COLO829 (cell line): ENCODE data around the gene USP49.
"Not testable (repeated sequence)": the region's sequence is repeated elsewhere in the genome, so short reads cannot be mapped to it uniquely, and the experiment has no call there.

Experiments
- DNase-seq: peaks from one replicate; pipeline ENCODE4 v3.0.0; 2012; ENCODE audit warnings: low spot score

USP49 gene

DNA sequence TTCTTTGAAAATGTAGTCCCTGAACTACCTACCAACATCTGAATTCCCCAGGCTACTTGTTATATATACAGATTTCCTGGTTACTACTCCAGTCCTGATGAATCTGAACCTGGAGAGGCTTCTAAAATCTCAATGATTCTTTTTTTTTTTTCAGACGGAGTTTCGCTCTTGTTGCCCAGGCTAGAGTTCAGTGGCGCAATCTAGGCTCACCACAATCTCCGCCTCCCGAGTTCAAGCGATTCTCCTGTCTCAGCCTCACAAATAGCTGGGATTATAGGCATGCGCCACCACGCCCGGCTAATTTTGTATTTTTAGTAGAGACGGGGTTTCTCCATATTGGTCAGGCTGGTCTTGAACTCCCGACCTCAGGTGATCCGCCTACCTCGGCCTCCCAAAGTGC lies 83.2 kb downstream of the USP49 start:
- DNase-seq = not testable (repeated sequence)

DNA sequence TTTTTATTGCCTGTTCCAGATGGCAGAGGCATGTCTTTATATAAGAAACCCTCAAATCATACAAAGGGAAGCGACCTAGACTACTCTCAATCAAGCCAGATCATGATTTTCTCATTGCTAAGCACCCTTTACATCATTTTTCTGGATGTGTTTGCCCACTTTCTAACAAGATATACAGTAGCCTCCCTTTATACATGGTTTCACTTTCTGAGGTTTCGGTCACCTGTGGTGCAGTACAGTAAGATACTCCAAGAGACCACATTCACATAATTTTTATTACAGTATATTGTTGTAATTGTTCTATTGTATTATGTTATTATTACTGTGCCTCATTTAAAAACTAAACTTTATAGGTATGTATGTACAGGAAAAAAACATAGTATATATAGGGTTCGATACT lies 84.1 kb downstream of the USP49 start:
- DNase-seq = no peak

DNA sequence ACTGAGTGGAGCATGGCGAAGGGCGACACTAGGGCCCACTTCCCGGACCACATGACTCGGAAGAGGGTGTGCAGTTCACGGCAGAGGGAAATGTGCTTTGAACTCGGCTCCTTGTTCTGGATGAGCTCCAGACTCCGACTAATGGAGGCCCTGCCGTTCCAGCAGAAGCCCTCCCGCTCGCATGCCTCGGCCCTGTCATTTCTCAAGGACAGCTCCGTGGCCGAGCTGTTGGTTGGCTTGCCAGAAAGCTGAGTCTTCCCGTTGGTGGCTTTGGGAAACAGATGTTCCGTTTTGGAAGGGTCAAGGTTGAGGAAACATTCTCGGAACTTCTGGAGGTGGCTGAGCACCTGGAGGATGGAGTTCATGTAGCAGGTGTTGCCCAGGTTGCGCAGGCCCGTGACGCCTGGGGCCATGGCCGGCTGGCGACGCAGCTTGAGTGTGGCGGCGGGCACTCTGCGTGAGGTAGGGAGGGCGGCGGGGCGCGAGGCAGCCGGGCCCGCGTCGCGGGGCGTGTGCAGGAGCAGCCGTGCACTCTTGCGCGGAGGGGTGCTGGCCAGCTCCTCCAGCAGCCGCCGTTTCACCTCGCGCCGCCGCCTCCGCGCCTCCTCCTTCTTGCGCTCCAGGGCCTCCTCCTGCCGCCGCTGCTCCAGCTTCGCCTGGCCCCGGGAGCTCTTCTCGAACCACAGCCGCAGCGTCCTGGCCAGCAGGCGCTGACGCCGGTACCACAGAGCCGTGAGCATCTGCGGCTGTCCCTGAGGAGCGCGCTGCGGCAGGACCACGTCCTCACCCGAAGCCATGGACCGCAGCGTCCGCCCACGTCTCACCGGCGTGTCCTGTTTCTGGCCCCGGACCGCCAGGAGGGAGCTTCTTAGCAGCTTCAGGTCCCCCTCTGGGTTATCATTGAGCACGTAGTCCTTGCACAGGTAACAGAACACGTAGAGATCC lies 89.1 kb downstream of the USP49 start:
- no peak for DNase-seq

DNA sequence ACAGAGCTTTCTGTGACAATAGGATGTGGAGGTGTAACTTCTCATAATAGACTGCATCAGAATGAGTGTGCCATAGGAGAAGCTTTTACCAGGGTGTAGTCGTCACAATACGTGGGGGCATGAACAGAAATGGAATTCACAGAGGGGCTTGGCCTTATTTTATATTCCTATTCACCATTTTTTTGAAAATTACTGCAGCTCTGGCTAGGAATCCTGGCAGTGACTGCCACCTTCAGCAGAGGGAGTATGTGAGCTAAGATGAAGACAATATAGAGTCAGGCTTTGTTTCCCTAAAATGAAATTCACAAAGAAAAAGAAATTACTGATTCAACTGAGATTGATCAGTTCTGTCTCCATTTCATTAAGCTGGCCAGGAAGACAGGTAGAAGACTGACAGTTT lies 93.8 kb downstream of the USP49 start:
- no peak for DNase-seq

DNA sequence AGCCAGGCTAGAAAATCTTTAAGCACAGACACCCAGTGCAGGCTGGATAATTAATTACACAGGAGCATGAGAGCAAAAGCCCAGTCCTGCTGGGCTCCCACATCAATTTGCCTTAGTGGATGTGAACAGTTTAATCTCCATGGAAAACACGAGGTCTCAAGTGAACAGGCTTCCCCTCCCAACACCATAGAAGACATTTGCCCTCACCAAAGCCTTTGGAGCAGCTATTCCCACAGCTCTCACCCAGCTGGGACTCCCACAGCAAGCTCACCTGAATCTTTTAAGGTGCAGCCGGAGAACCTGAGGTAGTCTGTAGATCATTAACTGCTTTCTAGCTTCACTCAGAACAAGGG lies 95.6 kb downstream of the USP49 start:
- DNase-seq = no peak

DNA sequence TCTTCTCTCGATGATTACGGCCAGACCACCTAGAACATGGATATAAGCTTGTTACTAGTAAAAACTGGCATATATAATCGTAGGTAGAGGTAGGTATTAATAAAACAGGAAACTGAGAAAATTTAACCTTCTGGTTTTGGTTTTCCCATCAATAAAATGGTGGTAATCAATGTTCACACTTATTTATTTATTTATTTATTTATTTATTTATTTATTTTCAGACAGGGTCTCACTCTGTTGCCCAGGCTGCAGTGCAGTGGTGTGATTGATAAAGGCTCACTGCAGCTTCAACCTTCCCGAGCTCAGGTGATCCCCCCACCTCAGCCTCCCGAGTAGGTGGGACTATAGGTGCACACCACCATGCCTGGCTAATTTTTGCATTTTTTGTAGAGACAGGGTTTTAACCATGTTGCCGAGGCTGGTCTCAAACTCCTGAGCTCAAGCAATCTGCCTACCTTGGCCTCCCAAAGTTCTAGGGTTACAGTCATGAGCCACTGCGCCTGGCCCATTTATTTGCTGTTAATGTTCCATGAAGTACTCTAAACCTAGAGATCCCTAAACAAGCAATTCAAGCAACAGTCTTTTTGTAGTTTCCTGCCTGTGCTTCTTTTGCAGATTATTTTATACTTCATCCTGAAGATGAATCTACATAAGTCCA lies 96.1 kb downstream of the USP49 start:
- no peak for DNase-seq

DNA sequence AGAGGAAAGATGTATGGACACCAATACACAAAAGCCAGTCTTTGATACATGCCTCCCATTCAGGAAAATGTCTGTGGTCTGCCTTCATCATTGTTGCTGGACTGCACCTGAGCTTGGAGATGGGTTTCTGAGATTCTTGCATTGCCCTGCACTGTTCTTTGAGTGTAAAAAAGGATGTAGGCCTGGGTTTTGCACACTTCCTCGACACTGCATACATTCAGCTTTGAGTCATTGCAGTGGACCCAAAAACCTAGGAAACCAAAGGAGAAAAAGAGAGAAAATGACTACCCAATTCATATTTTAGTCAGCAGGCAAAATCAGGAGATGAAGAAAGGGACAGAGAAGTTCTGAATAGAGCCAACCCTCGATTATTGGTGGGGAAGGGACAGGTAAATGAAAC lies 98.7 kb downstream of the USP49 start:
- DNase-seq = no peak

DNA sequence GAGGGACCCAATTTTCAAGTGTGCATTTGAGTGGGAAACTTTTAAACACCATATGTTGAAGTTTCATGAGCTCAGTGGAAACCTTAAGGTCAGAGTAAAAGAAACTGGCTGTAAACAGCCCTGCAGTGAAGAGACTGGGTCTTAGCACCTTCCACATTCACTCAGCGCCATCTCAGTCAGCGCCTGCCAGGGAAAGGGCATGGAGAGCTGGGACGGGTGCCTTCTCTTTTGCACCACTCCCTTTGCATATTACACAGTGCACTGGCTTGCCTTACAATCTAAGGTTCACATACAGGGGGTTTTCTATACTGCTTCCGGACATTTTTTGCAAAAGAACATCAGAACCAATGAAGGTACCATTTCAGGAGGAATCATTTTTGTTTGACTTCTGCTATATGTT lies 103.2 kb downstream of the USP49 start:
- no peak for DNase-seq

DNA sequence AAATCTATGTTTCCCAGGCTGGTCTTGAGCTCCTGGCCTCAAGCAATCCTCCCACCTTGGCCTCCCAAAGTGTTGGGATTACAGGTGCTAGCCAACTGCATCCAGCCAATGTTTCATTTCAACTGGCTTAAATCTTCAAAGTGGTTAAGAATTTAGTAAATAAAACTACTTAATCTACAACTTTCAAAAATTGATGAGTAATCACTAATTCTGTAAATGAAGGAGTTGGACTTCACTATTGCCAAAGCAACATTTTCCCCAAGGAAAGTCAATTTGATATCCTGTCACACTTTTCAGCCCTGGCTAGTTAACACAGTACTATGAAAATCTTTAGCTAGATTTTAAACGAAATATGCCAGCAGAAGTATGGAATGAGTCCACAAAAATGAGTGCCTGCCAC lies 103.9 kb downstream of the USP49 start:
- DNase-seq = no peak

DNA sequence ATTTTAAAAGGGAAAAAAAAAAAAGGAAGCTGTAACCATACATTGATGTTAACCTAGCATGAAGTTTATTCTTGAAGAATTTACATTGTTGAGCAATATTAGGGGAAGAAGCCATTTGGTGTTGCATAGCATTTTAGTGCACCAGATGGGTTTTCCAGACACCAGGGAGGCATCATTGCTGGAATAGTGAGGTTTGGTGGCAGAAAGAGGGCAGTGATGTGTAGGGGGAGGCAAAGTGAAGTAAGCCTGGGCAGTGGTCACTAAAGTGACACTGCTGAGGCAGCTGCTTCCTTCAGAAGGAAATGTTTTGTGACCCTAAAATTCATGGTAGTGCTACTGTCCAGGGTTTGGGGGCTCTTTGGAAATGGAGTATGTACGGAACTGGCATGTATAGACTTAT lies 105.1 kb downstream of the USP49 start:
- DNase-seq = no peak

DNA sequence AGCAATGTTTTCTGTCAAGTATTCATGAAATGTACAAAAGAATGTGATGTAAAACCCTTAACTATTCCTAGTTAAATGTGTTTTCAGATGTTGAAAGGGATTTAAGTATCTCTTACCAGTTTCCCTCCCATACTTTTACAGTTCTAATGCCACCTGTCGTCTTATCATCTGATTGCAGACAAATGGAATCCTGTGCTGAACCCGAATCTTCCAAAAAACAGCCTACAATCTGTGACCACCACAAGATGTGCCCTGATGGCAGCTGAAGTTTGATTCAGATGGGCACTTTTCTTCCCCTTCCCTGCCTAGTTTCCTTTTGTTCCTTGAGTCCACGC lies 105.8 kb downstream of the USP49 start:
- DNase-seq = no peak

DNA sequence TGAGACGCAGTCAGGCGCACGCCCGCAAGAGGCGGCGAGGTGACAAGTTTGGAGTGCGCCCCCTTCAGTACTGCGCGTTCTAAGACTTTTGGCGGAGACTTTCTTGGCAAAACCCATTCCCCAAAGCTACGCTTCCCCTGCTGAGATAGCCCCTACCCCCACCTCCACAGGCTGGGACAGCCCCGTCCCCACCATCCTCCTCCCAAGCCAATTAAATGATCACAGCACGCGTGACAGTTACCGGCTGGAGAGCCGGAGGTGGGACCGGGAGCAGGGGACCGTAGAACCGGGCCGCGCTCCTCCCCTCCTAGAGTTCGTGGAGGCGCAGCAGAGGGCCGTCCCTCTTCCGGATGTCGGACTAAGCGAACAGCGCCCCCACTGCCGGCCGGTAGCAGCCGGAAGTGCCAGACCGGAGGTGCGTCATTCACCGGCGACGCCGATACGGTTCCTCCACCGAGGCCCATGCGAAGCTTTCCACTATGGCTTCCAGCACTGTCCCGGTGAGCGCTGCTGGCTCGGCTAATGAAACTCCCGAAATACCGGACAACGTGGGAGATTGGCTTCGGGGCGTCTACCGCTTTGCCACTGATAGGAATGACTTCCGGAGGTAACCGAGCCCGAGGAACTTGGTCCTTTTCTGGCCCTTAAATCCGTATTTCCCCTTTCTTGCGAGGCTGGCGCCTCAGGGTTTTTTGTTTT lies 107.8 kb downstream of the USP49 start, which contains the start of gene TOMM6:
Gene TOMM6 (plus strand): TSS at position 476 of the 699 bp plus-strand sequence. CDS start 4 bp downstream, at position 480.
- peak; percentile 92 for DNase-seq

DNA sequence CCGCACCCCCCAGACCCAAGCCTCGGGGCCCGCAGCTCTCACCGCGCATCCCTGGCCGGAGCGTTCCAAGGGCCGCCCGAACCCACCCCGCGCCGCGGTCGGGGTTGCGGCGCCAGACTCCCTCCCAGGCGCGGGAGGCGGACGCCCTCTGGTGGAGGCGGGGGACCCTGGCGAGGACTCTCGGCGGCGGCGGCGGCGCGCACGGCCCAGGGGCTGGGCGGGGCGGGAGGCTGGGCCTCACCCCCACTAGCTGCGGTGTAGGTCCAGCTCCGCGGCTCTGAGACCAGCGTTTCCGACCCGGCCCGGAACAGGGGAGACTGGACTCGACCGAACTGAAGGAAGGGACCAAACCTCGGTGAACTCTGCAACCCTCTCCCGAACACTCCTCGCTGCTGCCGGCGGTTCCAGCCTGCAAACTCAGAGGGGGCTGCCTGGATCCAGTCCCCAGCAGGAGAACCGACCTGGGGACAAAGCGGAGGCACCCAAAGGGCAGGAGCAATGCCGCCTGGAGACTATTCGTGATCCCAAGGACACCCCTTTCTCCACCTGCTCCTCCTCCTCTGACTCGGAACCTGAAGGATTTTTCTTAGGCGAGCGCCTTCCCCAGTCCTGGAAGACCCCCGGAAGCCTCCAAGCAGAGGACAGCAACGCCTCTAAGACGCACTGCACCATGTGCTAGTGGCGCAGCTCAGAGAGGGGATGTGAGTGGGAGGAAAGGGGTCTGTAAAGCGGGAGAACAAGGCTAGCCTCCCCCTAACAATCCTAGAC lies 108.5 kb downstream of the USP49 start:
- peak; percentile 66 for DNase-seq

DNA sequence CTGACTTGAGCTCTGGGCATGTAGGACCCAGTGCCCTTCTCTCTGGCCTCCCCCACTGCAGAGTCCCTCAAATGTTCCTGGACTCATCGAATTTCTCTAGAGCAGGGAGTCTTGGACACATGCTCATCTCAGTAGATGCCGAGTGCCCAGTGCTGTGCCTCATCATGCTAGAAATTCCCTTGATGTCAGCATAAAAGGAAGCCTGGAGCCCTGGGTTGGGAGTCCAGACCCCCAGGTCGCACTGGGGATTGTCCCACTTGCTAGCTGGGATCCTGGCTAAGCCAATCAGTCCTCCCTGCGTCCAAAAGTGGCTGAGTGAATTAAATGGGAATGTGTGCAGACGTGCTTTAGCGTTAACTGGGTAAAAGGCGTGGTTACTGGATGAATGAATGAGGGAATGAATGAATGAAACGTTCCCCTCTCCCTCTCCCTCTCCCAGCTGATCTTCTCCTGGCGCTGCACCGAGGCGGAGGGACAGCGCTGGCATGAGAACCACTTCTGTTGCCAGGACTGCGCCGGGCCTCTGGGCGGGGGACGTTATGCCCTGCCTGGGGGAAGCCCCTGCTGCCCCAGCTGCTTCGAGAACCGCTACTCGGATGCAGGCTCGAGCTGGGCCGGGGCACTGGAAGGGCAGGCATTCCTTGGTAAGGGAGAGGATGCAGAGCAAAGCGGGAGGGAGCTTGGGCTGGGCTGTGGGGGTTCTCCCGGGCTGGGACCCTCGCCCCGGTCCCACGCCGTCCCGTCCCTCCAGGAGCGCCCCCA lies 109.3 kb downstream of the USP49 start:
- DNase-seq = no peak

DNA sequence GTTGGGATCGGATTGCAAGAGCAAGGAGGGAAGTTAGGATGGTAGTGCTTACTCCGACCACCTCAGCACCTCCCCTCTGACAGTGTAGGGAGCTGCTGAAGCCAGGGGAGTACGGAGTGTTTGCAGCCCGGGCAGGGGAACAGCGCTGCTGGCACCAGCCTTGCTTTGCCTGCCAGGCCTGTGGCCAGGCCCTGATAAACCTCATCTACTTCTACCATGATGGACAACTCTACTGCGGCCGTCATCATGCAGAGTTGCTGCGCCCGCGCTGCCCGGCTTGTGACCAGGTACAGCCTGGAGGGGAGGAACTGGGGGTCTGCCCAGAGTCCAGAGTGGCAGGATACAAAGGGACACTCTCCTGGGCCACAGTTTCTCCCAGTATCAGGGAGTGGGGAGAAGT lies 109.9 kb downstream of the USP49 start:
- no peak for DNase-seq

DNA sequence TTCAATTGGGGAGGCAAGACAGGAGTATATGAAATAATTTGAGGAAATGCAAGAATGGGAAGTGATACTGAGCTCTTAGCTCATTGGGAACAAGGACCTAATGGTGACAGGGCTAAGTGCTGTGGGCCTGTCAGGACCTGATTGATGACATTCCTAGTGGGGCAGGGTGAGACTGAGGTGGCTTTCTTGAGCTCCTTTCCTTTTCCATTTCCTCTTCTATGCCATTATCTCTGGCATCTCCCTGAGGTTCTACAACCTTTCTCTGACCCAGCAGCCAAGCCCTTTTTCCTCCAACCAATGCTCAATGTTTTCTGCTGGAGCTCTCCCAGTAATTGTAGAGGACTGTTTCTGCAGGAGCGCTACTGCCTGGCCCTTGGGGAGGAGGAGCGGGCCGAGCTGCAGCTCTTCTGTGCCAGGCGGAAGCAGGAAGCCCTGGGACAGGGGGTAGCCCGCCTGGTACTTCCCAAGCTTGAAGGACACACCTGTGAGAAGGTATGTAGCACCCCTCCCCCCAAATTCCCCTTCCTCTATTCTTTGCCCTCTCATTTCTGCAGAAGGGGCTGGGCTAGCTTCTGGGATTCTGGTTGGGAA lies 110.5 kb downstream of the USP49 start:
- DNase-seq = no peak

DNA sequence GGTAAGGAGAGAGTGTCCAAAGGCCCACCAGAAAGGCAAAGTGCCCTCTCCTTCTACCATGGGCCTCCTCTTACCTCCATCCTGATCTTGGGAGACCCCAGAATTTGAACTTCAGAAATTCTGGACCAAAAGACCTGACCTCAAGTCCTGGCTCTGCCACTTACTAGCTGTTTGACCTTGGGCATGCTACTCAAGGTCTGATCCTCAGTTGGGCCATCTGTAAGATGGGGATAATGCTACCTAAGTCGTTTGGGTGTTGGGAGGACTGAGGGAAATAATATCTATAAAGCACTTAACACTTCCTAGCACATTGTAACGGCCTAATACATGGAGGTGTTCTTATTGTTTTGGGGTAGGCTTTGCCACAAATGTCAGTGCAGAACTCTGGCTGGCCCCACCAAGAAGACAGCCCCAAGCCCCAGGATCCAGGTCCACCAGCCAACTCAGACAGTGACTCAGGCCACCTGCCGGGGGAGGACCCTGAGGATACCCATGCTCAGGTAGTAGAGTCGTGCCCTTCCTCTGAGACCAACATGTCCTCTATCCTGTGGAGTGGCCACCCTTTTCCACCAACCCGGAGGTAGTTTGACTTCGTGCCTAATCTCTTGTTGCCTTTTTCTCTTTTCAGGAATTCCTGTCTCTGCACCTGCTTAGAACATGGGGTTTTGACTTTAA lies 111.9 kb downstream of the USP49 start:
- no peak for DNase-seq

DNA sequence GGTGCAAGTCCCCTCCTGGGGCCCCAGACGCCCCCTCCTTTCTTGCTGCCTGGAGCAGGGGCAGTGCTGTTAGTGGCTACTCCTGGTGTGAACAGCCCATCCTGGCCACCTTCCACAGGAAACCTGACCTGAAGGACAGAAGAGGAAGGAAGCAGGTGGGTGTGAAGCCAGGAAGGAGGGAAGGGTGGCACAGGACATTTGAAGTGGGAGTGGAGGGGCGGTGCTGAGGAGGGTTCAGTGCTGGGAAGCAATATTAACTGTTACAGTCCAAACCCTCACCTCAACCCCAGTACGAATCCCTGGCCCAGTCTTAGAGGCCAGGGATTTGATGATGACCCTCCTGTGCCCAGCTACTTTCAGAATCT lies 113.8 kb downstream of the USP49 start:
- DNase-seq = no peak

DNA sequence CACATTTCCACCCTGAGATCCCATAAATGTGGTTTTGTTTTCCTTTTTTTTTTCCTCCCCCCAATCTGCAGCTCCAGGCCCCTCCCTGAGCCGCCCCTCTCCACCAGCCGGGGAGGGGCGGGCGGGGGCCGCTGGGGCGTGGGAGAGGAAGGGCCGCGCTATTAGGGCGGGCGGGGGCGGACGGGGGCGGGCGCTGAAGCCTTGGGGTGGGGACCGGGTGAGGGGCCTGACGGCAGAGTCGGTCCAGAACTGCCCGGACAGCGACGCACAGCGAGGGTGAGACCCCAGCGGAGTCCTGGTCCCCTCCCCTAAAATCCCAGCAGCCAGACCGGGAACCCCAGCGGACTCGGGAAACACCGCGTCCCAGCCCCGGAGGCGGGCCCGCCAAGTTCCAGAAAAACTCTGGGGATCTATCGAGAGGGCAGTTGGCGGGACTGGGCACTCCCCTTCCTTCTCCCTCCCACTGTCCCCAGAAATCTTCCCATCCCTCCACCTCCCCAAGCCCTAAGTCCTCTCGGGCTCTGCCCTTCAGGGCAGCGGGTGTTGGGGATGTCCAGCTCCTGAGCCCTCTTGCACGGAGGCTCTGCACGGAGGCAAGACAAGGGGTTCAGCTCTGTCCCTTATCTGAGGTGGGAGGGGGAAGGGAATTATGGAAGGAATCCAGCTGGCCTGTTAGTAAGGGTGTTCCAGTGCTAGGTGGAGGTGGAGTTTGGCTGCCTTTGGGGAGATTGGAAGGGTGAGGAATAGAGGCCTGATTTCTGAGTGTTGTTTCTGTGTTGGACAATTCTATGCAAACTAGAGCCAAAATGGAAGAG lies 114.4 kb downstream of the USP49 start, which contains the start of gene PRICKLE4:
Gene PRICKLE4 (plus strand): TSS at position 232 of the 815 bp plus-strand sequence. CDS start 2,692 bp downstream, outside the sequence.
- no peak for DNase-seq
